ENCODE results near the gene GSTT4.

- TF ChIP-seq CTCF (conservative IDR thresholded peaks at IDR 0.05): peak; percentile 90
- TF ChIP-seq EZH2 (IDR thresholded peaks at IDR 0.05; ENCODE audit: low read depth): no peak
These were observed 20.8 kb downstream of the GSTT4 start for GRCh38 chr22:23984430-23984829.

Measured in PC-9 (cell line).